Mammary epithelial cell (primary cell): ENCODE data around the gene NFATC3.

Experiments
- EZH2 ChIP-seq: IDR thresholded peaks from 2 replicates; pipeline ENCODE4 v1.6.1; 2012; ENCODE audit warnings: low read length, inconsistent platforms, borderline replicate concordance
- TF ChIP-seq, protein P1 (sequence below), 2 donors: IDR thresholded peaks in 1 of 2; conservative IDR thresholded peaks in 1 of 2; 2 replicates each; pipeline ENCODE4 v1.5.1; 2011 to 2012; ENCODE audit warnings: inconsistent platforms in 2 of 2, low read length in 2 of 2, mild to moderate bottlenecking in 2 of 2, control low read depth in 1 of 2, low read depth in 1 of 2; ENCODE audit not compliant: insufficient read depth in 1 of 2; ENCODE audit errors: extremely low read depth in 1 of 2

- TF ChIP-seq, protein P1, sequence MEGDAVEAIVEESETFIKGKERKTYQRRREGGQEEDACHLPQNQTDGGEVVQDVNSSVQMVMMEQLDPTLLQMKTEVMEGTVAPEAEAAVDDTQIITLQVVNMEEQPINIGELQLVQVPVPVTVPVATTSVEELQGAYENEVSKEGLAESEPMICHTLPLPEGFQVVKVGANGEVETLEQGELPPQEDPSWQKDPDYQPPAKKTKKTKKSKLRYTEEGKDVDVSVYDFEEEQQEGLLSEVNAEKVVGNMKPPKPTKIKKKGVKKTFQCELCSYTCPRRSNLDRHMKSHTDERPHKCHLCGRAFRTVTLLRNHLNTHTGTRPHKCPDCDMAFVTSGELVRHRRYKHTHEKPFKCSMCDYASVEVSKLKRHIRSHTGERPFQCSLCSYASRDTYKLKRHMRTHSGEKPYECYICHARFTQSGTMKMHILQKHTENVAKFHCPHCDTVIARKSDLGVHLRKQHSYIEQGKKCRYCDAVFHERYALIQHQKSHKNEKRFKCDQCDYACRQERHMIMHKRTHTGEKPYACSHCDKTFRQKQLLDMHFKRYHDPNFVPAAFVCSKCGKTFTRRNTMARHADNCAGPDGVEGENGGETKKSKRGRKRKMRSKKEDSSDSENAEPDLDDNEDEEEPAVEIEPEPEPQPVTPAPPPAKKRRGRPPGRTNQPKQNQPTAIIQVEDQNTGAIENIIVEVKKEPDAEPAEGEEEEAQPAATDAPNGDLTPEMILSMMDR (conservative IDR thresholded peaks at IDR 0.05 in 1 of 2, IDR thresholded peaks at IDR 0.05 in 1 of 2; ENCODE audit: extremely low read depth in 1 of 2, insufficient read depth in 1 of 2, low read depth in 1 of 2, low read length in 2 of 2) = no peak
- no peak for TF ChIP-seq EZH2
Observed at GRCh38 chr16:68234188-68235107, 149.3 kb downstream of the NFATC3 start.
